ENCODE results near the gene CLDN6.
"Not testable (repeated sequence)": the region's sequence is repeated elsewhere in the genome, so short reads cannot be mapped to it uniquely, and the experiment has no call there.

DNA sequence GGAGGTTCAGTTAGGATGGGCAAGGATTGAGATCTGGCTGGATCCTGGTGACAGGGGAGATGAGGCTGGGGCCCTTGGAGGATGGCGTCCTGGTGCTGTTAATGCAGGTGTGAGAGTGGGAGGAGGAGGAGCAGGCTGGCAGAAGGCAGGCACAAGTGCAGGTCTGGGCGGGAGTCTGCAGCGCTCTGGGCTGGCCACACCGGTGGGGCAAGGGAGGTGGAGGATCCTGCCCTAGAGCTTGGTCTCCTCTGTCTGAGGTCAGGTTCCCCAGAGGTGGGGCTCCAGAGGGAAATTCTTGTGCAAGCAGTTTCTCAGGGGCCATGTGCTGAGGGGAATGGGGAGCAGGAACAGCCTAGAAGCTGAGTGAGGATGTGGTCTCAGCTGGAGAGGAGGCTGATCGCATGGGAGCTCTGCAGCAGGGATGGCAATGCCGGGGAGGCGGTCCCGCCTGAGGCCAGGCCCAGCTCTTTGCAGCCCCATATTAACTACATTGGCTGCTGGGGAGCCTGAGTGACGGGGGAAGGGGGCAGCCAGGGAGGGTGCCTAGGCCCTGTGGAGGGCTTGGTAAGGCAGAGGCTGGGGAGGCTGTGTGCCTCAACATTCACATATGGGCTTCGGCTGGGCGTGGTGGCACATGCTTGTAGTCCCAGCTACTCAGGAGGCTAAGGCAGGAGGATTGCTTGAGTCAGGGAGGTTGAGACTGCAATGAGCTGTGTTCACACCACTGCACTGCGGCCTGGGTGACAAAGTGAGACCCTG lies 34.8 kb upstream of the CLDN6 start:
- TF ChIP-seq, protein P1, sequence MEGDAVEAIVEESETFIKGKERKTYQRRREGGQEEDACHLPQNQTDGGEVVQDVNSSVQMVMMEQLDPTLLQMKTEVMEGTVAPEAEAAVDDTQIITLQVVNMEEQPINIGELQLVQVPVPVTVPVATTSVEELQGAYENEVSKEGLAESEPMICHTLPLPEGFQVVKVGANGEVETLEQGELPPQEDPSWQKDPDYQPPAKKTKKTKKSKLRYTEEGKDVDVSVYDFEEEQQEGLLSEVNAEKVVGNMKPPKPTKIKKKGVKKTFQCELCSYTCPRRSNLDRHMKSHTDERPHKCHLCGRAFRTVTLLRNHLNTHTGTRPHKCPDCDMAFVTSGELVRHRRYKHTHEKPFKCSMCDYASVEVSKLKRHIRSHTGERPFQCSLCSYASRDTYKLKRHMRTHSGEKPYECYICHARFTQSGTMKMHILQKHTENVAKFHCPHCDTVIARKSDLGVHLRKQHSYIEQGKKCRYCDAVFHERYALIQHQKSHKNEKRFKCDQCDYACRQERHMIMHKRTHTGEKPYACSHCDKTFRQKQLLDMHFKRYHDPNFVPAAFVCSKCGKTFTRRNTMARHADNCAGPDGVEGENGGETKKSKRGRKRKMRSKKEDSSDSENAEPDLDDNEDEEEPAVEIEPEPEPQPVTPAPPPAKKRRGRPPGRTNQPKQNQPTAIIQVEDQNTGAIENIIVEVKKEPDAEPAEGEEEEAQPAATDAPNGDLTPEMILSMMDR (conservative IDR thresholded peaks at IDR 0.05 in 1 of 2, IDR thresholded peaks at IDR 0.05 in 1 of 2; ENCODE audit: extremely low read depth in 1 of 2, insufficient read depth in 1 of 2, low read depth in 1 of 2, low read length in 2 of 2), result not testable (repeated sequence)
- not testable (repeated sequence) for TF ChIP-seq EZH2 (IDR thresholded peaks at IDR 0.05; ENCODE audit: borderline replicate concordance, low read length)

Data from mammary epithelial cell (primary cell).